VCaP (cell line): Measurements from ENCODE around the gene UBASH3B.

Experiments used
- H3K27ac ChIP-seq: fragments of 450-650 bp; 2 replicates; pipeline ENCODE4 v1.5.1; 2017
- TF ChIP-seq, protein P1 (sequence below): fragments of 450-650 bp; conservative IDR thresholded peaks from 2 replicates; pipeline ENCODE4 v1.5.1; 2017; ENCODE audit warnings: mild to moderate bottlenecking, moderate library complexity

UBASH3B gene

DNA sequence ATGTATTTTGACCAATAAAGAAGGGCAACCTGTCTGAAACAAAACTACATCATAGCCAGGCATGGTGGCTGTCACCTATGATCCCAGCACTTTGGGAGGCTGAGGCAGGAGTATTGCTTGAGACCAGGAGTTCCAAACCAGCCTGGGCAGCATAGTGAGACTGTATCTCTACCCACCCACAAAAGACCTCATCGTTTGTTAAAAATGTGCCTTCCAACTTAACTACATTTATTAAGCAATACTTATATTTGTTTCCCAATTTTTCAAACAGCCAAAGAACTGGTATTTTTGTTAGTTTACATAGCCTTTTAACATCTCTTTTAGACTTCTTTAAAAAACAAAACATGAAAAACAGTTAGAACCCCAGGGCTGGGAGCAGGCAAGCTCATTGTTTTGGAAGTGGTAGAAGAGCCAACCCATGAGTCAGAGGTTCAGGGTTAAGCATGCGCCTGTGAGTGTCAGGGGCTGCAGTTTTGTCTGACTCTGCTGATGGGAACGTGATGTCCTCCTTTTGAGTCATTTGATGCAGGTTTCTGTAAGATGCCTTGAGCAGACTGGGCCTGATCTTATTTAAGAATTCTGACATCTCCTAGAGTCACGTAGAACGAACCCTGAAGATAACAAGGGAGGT, 128.9 kb downstream of the UBASH3B start:
- no peak overlapping the region for H3K27ac ChIP-seq
- TF ChIP-seq, protein P1, sequence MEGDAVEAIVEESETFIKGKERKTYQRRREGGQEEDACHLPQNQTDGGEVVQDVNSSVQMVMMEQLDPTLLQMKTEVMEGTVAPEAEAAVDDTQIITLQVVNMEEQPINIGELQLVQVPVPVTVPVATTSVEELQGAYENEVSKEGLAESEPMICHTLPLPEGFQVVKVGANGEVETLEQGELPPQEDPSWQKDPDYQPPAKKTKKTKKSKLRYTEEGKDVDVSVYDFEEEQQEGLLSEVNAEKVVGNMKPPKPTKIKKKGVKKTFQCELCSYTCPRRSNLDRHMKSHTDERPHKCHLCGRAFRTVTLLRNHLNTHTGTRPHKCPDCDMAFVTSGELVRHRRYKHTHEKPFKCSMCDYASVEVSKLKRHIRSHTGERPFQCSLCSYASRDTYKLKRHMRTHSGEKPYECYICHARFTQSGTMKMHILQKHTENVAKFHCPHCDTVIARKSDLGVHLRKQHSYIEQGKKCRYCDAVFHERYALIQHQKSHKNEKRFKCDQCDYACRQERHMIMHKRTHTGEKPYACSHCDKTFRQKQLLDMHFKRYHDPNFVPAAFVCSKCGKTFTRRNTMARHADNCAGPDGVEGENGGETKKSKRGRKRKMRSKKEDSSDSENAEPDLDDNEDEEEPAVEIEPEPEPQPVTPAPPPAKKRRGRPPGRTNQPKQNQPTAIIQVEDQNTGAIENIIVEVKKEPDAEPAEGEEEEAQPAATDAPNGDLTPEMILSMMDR: no peak

DNA sequence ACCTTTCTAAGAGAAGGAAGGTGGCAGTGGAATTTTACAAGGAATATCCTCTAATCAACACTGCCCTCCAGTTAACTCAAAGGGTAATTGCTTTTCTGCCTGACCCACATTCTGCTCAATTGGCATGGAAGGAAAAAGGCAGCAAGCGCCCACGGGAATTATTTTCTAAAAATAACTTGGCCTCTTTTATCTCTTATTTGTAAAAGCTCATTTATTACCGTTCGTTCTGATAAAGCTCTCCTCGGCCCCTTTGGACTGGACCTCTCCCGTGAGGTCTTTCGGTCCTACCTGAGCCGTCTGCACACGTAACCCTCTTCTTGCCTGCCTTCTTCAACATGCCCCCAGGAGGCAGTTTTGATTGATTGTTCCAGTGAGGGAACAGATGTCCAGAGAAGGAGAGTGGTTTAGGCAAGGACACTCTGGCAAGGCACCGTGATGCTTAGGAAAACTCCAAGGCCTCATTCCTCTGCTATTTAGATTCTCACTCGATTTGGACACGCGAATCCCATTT, 129.6 kb downstream of the UBASH3B start:
- TF ChIP-seq, protein P1: no peak
- H3K27ac ChIP-seq: no peak overlapping the region

DNA sequence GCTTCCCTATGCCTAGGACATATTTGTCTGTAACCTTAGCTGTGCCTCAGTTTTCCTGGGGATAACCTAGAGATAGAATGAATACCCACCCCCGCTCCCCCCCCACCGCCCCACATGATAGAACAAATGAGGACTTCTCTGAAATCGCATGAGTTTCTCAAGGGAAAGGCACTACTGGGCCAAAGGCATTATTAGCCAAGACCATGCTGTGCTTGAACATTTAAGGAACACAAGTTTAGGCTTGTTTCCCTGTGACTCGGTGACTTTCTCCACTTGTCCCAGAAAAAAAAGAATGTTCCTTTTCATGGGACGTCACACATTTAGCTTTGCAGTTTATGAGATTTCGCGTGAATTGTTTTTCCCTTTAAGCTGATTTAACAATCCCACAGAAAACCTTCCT, 131.4 kb downstream of the UBASH3B start:
- TF ChIP-seq, protein P1: no peak
- H3K27ac ChIP-seq: no peak overlapping the region

DNA sequence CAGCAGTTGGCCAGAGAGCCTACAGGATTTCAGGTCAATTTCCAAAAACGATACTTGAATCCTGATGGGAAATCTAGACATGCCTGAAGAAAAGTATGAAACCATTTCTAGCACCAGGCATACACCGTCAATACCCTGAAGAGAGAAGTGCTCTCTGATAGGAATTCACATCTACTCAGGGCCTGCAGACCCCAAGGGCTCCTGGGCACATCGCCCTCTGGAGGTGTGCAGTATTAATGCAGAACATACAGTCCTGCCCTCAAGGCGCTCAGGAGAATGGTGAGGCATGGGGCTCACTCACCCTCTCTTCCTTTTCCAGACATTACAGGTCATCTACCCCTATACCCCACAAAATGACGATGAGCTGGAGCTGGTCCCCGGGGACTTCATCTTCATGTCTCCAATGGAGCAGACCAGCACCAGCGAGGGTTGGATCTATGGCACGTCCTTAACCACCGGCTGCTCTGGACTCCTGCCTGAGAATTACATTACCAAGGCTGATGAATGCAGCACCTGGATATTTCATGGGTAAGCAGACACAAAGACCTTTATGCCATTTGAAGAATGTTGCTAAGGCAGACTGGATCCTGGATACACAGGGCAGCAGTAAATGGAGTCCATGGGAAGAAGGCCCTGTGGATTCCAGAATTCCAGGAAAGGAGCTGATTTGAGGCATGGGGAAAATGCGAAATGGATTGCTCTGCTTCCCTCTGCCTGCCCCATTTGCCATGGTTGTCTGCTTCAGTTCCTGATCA, 133.4 kb downstream of the UBASH3B start:
- TF ChIP-seq, protein P1: 0 out of 2 replicates have a peak, but pooled peaks have one; percentile 7

DNA sequence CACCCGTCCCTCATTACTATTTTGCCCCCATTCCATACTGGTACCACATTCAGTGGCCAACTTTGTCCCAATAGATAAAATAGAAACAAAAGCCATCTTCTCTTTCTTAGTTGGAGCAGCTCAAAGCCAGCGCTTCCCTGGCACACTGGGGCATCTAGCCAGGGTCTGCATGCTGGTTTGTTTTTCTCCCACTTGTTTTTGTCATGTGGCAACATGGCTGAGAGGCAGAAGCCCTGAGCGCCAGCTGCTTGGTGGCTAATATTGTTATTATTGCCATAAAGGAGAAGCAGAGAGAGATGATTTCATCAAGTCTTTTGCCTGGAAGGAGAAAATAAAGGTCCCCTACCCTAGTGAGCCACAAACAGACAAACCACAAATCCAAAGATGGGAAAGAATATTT, 134.4 kb downstream of the UBASH3B start:
- TF ChIP-seq, protein P1: no peak
- no peak overlapping the region for H3K27ac ChIP-seq

More for the DNA sequence above, 133.4 kb downstream of the UBASH3B start:
- H3K27ac ChIP-seq: no peak overlapping the region

DNA sequence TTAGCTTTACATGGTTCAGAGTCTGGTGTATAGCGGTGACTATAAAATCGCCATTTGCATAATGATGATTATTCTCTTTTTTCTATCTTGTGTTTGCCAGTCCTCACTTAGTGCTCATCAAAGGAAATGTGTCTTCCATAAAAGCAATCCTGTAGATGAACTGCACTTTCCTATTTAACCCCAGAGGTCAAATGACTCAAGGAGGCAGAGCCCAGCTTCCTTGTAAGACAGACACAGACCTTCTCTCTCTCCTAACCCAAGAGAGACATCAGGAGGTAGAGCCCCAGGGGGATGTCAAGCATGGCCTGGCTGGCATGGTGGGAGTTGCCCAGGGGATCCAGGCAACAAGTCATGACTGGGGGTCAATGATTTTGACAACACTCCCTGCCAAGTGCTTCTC, 135.9 kb downstream of the UBASH3B start:
- no peak overlapping the region for H3K27ac ChIP-seq
- TF ChIP-seq, protein P1: no peak

DNA sequence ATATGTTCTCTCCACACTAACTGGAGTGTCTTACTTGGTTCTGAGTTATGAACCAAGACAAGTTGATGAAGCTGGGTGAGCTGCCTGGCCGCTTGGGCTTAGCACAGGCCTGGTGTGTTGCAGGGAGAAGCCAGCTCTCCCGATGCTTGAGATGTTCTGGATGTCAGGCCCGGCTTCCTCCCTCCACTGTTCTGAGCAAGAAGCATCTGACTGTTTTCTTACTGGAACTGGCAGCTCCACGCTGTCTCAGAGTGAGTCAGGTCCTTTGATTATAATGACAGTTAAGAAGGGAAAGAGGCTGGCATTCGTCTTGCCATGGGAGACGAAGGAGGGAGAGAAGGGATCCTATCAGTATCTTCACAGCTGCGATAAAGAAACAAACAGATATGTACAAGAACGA, 136.3 kb downstream of the UBASH3B start:
- TF ChIP-seq, protein P1: no peak
- H3K27ac ChIP-seq: no peak overlapping the region
